Activated gamma-delta T cell treated with Interleukin-2 at 50 U/mL for 16 hours (primary cell): ENCODE measurements around the gene NEK6.

Experiments
- DNase-seq: peaks from one replicate; pipeline ENCODE4 v3.0.0-alpha.2; 2020

NEK6 gene

GRCh38 chr9:124327491-124327890, 69.7 kb downstream of the NEK6 start:
- no peak for DNase-seq

GRCh38 chr9:124328285-124328684, 70.5 kb downstream of the NEK6 start:
- no peak for DNase-seq

- DNase-seq, result no peak
Observed at GRCh38 chr9:124329206-124329792, 71.5 kb downstream of the NEK6 start.

GRCh38 chr9:124330011-124330697, 72.4 kb downstream of the NEK6 start:
- DNase-seq, result no peak

- DNase-seq, result no peak
Observed at GRCh38 chr9:124331580-124331979, 73.8 kb downstream of the NEK6 start.

GRCh38 chr9:124332361-124333202, 74.8 kb downstream of the NEK6 start:
- no peak for DNase-seq

- no peak for DNase-seq
Observed at GRCh38 chr9:124333203-124333579, 75.4 kb downstream of the NEK6 start.

- DNase-seq, result no peak
Observed at GRCh38 chr9:124334568-124335319, 77.0 kb downstream of the NEK6 start.

- no peak for DNase-seq
Observed at GRCh38 chr9:124335320-124335707, 77.6 kb downstream of the NEK6 start.

GRCh38 chr9:124337562-124337961, 79.8 kb downstream of the NEK6 start:
- no peak for DNase-seq

- no peak for DNase-seq
Observed at GRCh38 chr9:124339603-124340146, 81.9 kb downstream of the NEK6 start.

GRCh38 chr9:124340219-124341069, 82.7 kb downstream of the NEK6 start:
- DNase-seq, result no peak

- DNase-seq, result no peak
Observed at GRCh38 chr9:124341455-124342170, 83.9 kb downstream of the NEK6 start.

GRCh38 chr9:124342402-124342775, 84.6 kb downstream of the NEK6 start:
- no peak for DNase-seq

- no peak for DNase-seq
Observed at GRCh38 chr9:124342776-124343485, 85.2 kb downstream of the NEK6 start.

GRCh38 chr9:124343533-124344290, 86.0 kb downstream of the NEK6 start:
- DNase-seq, result no peak

- DNase-seq, result no peak
Observed at GRCh38 chr9:124344291-124345050, 86.7 kb downstream of the NEK6 start.

- no peak for DNase-seq
Observed at GRCh38 chr9:124345063-124345462, 87.3 kb downstream of the NEK6 start.

- no peak for DNase-seq
Observed at GRCh38 chr9:124345751-124346281, 88.1 kb downstream of the NEK6 start.
